Panc1 (cell line): ENCODE data around the gene SAMD15. TPM values are rescaled to one million over a fixed set of nuclear protein-coding genes. Genes with fewer than 3 reads are reported as not detected.

ENCODE experiments used
- ATAC-seq: fragments of 200-7000 bp; cut with Tn5 transposase; 2 replicates; pipeline ENCODE4 v1.9.1; 2020; ENCODE audit warnings: mild to moderate bottlenecking, moderate library complexity
- BruUV-seq: library from RNA; stranded (reverse); fragments of 400-500 nt; replicated peaks from 2 replicates; lab custom pipeline; 2021; lab: Mats Ljungman, UMichigan
- CTCF ChIA-PET: fragments of 300-600 bp; sonication (Branson Sonifier 250); formaldehyde crosslinking; loops from one replicate; lab custom pipeline; 2022; ENCODE audit warnings: antibody characterized with exemption; lab: Charles Lee
- POLR2A ChIA-PET: fragments of 300-600 bp; sonication (Branson Sonifier 250); formaldehyde crosslinking; loops from one replicate; lab custom pipeline; 2022; ENCODE audit warnings: antibody characterized with exemption; lab: Charles Lee
- DNase-seq: peaks from one replicate; pipeline ENCODE4 v3.0.0-alpha.2; 2010; ENCODE audit warnings: low read depth, low spot score
- H3K27ac ChIP-seq: 2 replicates; pipeline ENCODE4 v1.5.1; 2011; ENCODE audit warnings: mild to moderate bottlenecking, low read length, inconsistent platforms
- H3K27me3 ChIP-seq: fragments of 200-500 bp; sonication (Bioruptor generic); 2 replicates; pipeline ENCODE4 v1.6.0; 2014; ENCODE audit warnings: low read length, inconsistent platforms; ENCODE audit not compliant: control insufficient read depth, insufficient read depth
- H3K36me3 ChIP-seq: fragments of 200-500 bp; sonication (Bioruptor generic); 2 replicates; pipeline ENCODE4 v1.5.1; 2014; ENCODE audit warnings: inconsistent platforms, mild to moderate bottlenecking, low read length, moderate library complexity; ENCODE audit not compliant: control insufficient read depth, insufficient read depth
- H3K4me1 ChIP-seq: 2 replicates; pipeline ENCODE4 v1.5.1; 2011; ENCODE audit warnings: inconsistent platforms, mild to moderate bottlenecking, low read length, moderate library complexity; ENCODE audit not compliant: control insufficient read depth, insufficient read depth
- H3K4me3 ChIP-seq, 2 experiments: 2 replicates each; pipeline ENCODE4 v1.5.1; 2011 to 2012; ENCODE audit warnings: low read depth in 2 of 2, low read length in 2 of 2, mild to moderate bottlenecking in 2 of 2, inconsistent platforms in 1 of 2, moderate library complexity in 1 of 2
- H3K9me3 ChIP-seq: fragments of 200-500 bp; sonication (Bioruptor generic); 2 replicates; pipeline ENCODE4 v1.5.1; 2014; ENCODE audit warnings: low read depth, mild to moderate bottlenecking, inconsistent platforms, low read length, moderate library complexity; ENCODE audit not compliant: control insufficient read depth, insufficient read depth
- POLR2AphosphoS5 ChIP-seq: IDR thresholded peaks from 2 replicates; pipeline ENCODE4 v1.6.1; 2012; ENCODE audit warnings: mild to moderate bottlenecking, low read depth, low read length, moderate library complexity
- SIN3A ChIP-seq: IDR thresholded peaks from 2 replicates; pipeline ENCODE4 v1.6.1; 2012; ENCODE audit warnings: low read depth, mild to moderate bottlenecking, low read length, moderate library complexity, borderline replicate concordance; ENCODE audit not compliant: insufficient read depth
- TCF7L2 ChIP-seq: IDR thresholded peaks from 2 replicates; pipeline ENCODE4 v1.6.1; 2011; ENCODE audit warnings: mild to moderate bottlenecking, low read depth, low read length, inconsistent platforms
- in situ Hi-C: cut with HindIII; loops from 2 replicates; pipeline ENCODE4 v1.10.0; 2016; ENCODE audit warnings: low sequenced_read_pairs, low pct_unique_long_range_greater_than_20kb
- intact Hi-C: fragments of 100-400 bp; cut with micrococcal nuclease; formaldehyde crosslinking; loops from one replicate; pipeline ENCODE4 v1.10.0; 2022; ENCODE audit not compliant: unreplicated experiment
- total RNA-seq: library from RNA; stranded (reverse); gene quantifications from one replicate; pipeline ENCODE4 v1.2.1, GENCODE V29; 2021; ENCODE audit not compliant: unreplicated experiment
- TF ChIP-seq, protein P1 (sequence below), 2 experiments: IDR thresholded peaks; 2 replicates each; pipeline ENCODE4 v1.6.1; 2011 to 2012; ENCODE audit warnings: low read depth in 2 of 2, control low read depth in 1 of 2, low read length in 1 of 2, mild to moderate bottlenecking in 1 of 2, moderate library complexity in 1 of 2; ENCODE audit not compliant: insufficient read depth in 1 of 2
- TF ChIP-seq, protein P2 (sequence below): fragments of 450-650 bp; IDR thresholded peaks from 2 replicates; pipeline ENCODE4 v1.5.1; 2017; ENCODE audit warnings: mild to moderate bottlenecking

Gene SAMD15
- total RNA-seq, 1 experiment from 2014 or later: 1.4 TPM

DNA sequence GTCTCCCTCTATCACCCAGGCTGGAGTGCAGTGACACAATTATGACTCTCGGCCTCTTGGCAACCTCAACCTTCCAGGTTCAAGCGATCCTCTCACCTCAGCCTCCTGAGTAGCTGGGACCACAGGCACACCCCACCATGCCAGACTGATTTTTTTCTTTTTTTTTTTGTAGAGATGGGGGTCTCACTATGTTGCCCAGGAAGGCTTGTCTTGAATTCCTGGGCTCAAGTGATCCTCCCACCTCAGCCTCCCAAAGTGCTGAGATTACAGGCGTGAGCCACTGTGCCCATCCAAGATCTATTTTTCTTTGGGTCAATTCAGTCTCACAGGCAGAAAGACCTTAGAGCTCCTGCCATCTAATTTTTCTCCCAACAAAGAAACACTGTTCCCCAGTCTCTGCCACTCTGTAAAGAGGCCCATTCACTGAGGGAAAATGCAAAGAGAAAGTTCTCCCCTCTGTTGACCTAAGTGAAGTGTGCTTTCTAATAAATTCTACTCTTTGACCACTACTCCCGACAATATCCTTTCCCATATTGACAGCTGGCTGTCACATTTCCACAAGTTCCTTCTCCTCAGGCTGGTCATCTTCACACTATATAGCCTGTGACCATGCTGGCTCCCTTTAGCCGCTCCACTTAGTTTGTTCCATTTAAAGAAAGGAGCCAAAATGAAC lies 23.6 kb upstream of the SAMD15 start:
- in situ Hi-C loops (no loop called here), intact Hi-C loops (no loop called here)
- H3K9me3 ChIP-seq: no peaks in the 10 kb centered on the region
- TF ChIP-seq, protein P1, sequence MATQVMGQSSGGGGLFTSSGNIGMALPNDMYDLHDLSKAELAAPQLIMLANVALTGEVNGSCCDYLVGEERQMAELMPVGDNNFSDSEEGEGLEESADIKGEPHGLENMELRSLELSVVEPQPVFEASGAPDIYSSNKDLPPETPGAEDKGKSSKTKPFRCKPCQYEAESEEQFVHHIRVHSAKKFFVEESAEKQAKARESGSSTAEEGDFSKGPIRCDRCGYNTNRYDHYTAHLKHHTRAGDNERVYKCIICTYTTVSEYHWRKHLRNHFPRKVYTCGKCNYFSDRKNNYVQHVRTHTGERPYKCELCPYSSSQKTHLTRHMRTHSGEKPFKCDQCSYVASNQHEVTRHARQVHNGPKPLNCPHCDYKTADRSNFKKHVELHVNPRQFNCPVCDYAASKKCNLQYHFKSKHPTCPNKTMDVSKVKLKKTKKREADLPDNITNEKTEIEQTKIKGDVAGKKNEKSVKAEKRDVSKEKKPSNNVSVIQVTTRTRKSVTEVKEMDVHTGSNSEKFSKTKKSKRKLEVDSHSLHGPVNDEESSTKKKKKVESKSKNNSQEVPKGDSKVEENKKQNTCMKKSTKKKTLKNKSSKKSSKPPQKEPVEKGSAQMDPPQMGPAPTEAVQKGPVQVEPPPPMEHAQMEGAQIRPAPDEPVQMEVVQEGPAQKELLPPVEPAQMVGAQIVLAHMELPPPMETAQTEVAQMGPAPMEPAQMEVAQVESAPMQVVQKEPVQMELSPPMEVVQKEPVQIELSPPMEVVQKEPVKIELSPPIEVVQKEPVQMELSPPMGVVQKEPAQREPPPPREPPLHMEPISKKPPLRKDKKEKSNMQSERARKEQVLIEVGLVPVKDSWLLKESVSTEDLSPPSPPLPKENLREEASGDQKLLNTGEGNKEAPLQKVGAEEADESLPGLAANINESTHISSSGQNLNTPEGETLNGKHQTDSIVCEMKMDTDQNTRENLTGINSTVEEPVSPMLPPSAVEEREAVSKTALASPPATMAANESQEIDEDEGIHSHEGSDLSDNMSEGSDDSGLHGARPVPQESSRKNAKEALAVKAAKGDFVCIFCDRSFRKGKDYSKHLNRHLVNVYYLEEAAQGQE (IDR thresholded peaks at IDR 0.05; ENCODE audit: insufficient read depth in 1 of 2, low read depth in 2 of 2, low read length in 1 of 2): no peak
- TF ChIP-seq, protein P2, sequence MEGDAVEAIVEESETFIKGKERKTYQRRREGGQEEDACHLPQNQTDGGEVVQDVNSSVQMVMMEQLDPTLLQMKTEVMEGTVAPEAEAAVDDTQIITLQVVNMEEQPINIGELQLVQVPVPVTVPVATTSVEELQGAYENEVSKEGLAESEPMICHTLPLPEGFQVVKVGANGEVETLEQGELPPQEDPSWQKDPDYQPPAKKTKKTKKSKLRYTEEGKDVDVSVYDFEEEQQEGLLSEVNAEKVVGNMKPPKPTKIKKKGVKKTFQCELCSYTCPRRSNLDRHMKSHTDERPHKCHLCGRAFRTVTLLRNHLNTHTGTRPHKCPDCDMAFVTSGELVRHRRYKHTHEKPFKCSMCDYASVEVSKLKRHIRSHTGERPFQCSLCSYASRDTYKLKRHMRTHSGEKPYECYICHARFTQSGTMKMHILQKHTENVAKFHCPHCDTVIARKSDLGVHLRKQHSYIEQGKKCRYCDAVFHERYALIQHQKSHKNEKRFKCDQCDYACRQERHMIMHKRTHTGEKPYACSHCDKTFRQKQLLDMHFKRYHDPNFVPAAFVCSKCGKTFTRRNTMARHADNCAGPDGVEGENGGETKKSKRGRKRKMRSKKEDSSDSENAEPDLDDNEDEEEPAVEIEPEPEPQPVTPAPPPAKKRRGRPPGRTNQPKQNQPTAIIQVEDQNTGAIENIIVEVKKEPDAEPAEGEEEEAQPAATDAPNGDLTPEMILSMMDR: no peak
- TF ChIP-seq POLR2AphosphoS5 (no peak), SIN3A (no peak), TCF7L2 (no peak)
- ATAC-seq (no peak), DNase-seq (no peak)
- no peaks in the 10 kb centered on the region for H3K4me1 ChIP-seq
- H3K27ac ChIP-seq: no peak overlapping the region
- H3K36me3 ChIP-seq: no peaks in the 10 kb centered on the region
- CTCF ChIA-PET: no interaction called here
- no TSS peak for BruUV-seq
- POLR2A ChIA-PET: no interaction called here
- no peaks in the 10 kb centered on the region for H3K27me3 ChIP-seq
- no peak overlapping the region for H3K4me3 ChIP-seq

DNA sequence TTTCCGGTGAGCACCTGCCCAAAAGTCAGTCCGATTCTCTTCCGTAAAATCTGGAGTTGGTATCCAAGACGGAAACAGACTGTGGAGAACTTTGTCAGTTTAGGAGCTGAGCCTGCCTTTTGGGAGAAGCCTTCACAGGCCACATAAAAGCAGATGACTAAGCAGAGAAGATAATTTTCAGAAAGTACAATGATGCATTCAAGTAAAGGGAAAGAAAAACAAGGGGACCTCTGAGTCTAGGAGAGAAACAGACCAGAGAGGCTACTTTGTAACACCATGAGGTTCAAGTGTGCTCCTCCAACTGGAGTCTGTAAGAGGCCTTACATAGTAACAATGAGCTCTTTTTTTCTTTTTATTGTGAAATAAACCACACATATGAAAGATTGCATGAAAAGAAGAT lies 21.4 kb upstream of the SAMD15 start:
- no TSS peak for BruUV-seq
- in situ Hi-C loops (no loop called here), intact Hi-C loops (no loop called here)
- Histone ChIP-seq H3K4me3 (no peak overlapping the region), H3K9me3 (no peaks in the 10 kb centered on the region), H3K4me1 (no peaks in the 10 kb centered on the region), H3K27ac (no peak overlapping the region), H3K27me3 (no peaks in the 10 kb centered on the region), H3K36me3 (no peaks in the 10 kb centered on the region)
- ChIA-PET CTCF (no interaction called here), POLR2A (no interaction called here)
- no peak for DNase-seq
- no peak for ATAC-seq
- no peak for TF ChIP-seq SIN3A
- TF ChIP-seq TCF7L2: no peak
- TF ChIP-seq POLR2AphosphoS5: no peak
- TF ChIP-seq, protein P2: no peak
- TF ChIP-seq, protein P1 (IDR thresholded peaks at IDR 0.05; ENCODE audit: insufficient read depth in 1 of 2, low read depth in 2 of 2, low read length in 1 of 2): no peak
